SHP77 (cell line): ENCODE measurements around the gene RABL2B.
A peak's percentile ranks its signal among the peaks of the same experiment; 100 is the strongest.
"Not testable (repeated sequence)": the region's sequence is repeated elsewhere in the genome, so short reads cannot be mapped to it uniquely, and the experiment has no call there.

ENCODE experiments used
- DNase-seq, 2 experiments: peaks; one replicate each; lab custom pipeline; 2025; lab: John Stamatoyannopoulos, UW

Gene RABL2B

DNA sequence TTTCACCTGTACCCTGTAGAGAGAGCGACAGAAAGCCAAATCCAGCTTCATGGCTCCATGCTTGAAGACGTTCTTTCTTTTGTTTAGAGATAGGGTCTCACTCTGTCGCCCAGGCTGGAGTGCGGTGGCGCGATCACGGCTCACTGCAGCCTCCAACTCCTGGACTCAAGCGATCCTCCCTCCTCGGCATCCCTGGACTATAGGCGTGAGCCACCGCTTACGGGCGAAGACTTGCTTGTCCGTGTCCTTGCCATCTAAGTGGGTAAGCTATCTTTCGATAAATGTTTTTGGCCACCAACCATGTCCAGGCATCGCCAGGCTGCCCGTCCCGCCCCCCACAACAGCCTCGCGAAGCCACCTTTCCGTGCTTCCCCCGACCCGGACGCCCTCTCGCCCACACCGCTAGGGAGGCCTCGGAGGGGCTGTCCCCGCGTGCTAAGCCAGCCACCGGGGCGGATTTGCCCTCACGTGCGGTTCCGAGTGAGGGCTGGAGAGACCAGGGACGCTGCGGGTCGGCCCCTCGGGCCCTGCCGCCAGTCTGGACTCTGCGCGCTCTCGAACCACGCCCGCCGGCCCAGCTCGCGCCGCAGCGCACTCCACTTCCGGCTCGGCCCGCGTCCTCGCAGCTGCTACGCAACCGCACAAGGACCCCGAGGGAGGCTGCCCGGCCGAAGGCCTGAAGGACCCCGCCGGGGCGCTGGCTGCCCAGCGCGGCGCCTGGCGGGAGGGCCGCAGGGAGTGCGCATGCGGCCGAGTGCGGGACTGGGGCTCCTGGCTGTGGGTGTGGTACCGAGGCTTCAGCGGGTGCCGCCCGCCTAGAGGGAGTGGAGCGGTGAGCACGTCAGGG lies at the start of gene RABL2B:
TSS of gene RABL2B (minus strand) at position 604 of the 847 bp plus-strand sequence. CDS start 1,342 bp downstream, outside the sequence.
- peak; percentile 80 for DNase-seq

DNA sequence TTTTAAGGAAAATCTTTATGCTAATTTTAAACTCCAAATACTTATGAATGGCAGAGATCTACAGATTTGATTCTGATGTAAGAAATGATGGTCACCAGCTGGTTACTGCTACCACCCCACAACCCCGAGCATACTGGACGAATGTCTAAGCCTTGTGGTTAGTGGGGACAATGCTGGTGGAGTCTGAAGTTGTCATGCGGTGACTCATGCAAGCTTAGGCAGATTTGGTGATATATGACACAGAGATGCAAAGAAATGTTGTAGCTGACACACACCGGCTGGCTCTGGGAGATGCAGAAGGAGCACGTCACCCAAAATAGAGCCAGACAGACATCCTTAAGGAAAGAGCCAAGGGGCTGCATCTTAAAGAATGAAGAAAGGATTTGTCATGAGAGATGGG lies 3.5 kb upstream of the RABL2B start:
- DNase-seq, result not testable (repeated sequence)

DNA sequence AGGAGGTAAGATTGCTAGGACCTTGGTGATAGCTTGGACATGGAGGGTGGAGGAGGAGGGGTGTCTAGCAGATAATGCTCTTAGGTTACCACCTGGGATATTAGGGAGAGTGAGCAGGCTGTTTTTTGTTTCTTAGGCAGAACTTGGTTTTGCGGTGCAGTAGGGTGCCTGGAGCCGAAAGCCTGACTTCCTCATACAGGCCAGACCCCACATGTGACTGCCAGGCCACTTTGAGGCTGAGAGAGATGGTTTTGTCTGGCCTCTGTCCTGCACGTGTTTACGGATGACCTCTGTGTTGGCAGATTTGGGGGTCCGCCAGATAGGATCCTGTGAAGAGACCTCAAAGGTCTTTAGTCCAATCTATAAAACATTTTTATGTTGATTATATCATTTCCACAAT lies 1.9 kb upstream of the RABL2B start:
- DNase-seq, result not testable (repeated sequence)

DNA sequence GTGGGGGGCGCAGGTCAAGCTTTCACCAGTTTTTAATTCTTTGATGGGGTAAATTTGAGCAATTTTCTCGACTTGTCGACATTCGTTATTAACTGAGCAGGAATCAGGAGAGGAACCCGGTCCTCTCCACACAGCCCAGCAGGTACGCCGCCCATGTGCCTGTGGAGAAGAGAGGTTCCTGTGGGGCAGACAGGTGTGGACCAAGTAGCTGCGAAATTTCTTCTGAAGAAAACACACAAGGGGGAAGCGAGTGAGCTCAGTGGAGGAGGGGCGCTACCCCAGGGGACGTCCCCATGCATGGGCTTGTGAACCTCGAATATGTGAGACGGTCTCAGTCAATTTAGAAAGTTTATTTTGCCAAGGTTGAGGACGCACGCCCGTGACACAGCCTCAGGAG lies 442 bp upstream of the RABL2B start:
- not testable (repeated sequence) for DNase-seq

DNA sequence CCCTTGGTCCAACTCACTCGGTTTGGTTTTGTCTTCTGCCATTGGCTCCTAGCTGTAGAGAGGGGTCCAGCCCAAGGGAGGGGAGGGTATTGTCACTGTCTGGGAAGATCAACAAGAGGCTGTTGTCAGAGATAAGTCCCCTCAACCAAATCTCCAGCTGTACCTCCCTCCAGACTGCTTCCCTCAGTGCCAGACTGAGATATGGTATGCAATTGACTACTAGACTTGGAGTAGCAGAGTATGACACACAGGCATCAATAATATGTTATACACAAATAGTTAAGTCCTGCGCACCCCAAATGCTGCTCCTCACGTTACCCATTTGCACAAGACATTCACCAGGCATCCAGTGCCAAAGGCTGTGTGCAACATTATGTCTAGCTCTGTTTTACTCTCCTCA lies 1.2 kb downstream of the RABL2B start:
- not testable (repeated sequence) for DNase-seq

DNA sequence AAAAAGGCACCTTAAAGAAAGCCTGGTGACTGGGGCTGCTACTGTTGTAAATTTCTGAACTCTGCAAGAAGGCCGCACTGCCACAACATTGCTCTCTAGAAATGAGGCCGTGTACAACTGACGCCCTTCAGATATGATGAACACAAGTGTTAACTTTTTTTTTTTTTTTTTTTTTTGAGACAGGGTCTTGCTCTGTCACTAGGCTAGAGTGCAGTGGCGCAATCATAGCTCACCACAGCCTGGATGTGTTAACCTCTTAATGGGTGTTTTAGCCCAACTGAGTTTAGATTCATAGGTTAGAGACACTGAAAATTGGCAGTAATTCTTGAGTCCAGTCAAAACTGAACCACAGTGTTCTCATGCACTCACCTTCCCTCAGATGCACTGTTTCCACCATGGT lies 3.2 kb downstream of the RABL2B start:
- DNase-seq, result not testable (repeated sequence)

DNA sequence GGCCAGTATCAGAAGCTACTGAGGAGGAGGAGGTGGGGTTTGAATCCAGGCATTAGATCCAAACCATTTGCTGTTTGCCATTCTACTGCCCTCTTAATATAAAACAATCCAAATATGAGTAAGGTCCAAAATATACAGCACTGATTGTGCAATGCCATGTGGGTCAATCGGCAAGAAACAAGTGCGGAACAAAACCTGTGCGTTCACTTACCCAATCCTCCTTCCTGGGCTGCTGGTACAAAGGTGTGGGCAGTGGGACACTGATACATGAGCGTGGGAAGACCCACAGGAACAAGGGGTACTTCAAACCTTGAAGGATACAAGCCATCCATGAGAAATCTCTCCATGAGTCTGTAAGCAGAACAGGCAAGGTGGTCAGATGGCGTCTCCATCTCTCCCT lies 5.8 kb downstream of the RABL2B start:
- DNase-seq, result not testable (repeated sequence)

DNA sequence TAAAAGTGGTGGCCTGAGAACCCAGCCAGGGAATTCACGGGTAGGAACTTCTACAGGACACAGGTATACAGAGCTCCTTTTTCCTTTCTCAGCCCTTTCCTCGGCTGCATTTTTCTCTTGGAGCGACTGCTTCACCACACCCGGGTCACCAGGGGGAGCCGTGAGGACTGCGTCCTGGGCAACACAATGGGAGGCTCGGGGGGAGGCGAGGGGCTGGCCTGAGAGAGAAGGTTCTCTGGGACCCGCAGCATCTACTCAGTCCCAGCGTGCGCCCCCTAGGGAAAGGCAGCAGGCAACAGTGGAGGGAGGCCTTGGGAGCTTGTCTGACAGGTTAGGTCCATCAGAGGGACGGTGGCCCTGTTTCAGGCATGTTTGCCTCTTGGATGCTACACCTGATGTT lies 8.3 kb downstream of the RABL2B start:
- peak; percentile 73 to 83 for DNase-seq

DNA sequence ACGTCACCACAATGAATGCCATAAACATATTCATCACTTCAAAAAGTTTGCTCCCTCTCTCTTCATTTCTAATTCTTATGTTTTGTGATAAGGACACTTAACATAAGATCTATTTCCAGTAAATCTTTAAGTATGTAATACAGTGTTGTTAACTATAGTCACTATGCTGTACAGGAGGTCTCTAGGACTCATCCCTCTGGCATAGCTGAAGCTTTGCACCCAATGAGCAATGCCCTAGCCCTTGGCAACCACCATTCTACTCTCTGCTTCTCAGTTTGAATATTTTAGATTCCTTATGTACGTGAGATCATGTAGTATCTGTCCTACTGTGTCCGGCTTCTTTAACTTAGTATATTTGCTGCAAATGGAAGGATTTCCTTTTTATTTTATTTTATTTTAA lies 19.1 kb downstream of the RABL2B start:
- DNase-seq, result not testable (repeated sequence)

DNA sequence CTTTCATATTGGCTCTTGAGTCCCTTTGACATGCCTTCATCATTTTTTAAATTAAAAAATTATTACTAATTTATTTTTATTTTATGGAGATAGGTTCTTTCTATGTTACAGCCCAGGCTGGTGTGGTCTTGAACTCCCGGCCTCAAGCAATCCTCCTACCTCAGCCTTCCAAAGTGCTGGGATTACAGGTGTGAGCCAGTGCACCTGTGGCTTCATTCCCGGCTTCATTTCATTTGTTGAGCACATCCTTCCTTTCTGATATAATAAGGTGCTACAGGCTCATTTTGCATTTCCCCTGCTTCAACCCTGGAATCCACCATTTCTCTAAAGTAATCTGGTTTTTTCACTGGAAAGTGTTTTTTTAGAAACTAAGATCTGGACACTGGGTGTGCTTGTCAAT lies 21.6 kb downstream of the RABL2B start:
- not testable (repeated sequence) for DNase-seq

DNA sequence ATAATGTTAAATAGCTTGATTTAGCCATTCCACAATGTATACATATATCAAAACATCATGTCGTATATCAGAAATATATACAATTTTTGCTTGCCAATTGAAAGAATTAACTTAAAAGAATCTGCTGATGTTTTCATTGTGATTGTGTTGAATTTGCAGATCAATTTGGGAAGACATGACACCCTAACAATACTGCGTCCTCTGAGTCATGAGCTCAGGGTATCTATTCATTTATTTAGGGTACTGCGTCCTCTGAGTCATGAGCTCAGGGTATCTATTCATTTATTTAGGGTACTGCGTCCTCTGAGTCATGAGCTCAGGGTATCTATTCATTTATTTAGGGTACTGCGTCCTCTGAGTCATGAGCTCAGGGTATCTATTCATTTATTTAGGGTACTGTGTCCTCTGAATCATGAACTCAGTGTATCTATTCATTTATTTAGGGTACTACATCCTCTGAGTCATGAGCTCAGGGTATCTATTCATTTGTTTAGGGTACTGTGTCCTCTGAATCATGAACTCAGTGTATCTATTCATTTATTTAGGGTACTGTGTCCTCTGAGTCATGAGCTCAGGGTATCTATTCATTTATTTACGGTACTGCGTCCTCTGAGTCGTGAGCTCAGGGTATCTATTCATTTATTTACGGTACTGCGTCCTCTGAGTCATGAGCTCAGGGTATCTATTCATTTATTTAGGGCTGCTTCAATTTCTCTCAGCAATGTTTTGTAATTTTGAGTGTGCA lies 23.7 kb downstream of the RABL2B start:
- DNase-seq, result peak; percentile 37 to 56

DNA sequence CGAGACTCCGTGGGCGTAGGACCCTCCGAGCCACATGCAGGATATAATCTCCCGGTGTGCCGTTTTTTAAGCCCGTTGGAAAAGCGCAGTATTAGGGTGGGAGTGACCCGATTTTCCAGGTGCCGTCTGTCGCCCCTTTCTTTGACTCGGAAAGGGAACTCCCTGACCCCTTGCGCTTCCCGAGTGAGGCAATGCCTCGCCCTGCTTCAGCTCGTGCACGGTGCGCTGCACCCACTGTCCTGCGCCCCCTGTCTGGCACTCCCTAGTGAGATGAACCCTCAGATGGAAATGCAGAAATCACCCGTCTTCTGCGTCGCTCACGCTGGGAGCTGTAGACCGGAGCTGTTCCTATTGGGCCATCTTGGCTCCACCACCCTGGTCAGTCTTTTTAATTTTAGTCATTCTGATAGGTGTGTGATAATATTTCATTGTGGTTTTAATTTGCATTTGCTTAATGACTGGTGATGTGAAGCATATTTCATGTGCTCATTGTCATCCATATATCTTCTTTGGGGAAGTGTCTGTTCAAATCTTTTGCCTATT lies 26.4 kb downstream of the RABL2B start:
- peak in 1 of 2 experiments; percentile 24 for DNase-seq

DNA sequence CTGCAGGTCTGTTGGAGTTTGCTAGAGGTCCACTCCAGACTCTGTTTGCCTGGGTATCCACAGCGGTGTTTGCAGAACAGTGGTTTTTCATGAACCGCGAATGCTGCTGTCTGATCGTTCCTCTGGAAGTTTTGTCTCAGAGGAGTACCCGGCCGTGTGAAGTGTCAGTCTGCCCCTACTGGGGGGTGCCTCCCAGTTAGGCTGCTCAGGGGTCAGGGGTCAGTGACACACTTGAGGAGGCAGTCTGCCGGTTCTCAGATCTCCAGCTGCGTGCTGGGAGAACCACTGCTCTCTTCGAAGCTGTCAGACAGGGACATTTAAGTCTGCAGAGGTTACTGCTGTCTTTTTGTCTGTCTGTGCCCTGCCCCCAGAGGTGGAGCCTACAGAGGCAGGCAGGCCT lies 27.0 kb downstream of the RABL2B start:
- DNase-seq, result not testable (repeated sequence)

DNA sequence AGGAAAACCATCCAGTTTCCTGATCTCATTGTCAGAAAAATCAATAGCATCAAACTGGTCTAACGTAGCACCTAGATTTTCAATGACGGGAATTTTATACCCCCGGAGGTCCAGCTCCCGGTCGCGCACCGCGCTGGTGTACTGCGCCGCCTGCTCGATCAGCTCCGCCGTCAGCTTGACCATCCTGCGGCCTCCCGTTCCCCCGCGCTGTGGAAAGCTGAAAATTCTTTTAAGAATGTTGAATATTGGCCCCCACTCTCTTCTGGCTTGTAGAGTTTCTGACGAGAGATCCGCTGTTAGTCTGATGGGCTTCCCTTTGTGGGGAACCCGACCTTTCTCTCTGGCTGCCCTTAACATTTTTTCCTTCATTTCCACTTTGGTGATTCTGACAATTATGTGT lies 28.2 kb downstream of the RABL2B start:
- not testable (repeated sequence) for DNase-seq

DNA sequence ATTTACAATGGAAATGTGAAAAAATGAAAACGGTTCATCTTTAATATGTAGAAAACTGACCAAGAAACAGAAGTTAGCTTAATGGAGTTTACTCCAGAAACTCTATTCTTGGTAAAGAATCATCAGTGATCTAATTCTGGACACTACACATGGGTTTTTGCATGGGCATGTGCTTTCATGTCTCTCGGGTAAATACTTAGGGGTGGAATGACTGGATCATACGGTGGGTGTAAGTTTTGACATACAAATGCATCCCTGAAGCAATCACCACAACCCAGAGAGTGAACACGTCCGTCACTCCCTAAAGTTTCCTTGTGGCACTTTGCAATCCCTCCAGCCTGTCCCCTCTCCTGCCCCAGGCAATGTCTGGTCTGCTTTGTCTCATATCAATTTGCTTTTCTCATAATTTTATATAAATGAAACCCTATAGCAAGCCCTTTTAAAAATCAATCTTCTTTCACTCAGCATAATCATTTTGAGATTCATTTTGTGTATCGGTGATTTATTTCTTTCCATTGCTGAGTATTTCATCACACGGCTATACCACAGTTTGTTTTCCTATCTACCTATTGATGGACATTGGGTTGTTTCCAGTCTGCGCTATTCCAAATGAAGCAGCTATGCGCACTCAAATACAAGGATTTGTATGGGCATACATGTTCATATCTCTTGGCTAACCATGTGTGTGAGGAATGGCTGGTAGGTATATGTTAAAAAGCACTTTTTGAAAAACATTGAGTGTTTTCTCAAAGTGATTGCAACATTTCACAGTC lies 33.9 kb downstream of the RABL2B start:
- not testable (repeated sequence) for DNase-seq

DNA sequence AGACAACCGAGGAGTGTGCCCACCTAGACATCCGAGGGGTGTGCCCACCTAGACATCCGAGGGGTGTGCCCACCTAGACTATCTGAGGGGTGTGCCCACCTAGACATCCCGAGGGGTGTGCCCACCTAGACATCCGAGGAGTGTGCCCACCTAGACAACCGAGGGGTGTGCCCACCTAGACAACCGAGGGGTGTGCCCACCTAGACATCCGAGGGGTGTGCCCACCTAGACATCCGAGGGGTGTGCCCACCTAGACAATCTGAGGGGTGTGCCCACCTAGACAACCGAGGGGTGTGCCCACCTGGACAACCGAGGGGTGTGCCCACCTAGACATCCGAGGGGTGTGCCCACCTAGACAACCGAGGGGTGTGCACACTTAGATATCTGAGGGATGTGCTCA lies 34.8 kb downstream of the RABL2B start:
- not testable (repeated sequence) for DNase-seq

DNA sequence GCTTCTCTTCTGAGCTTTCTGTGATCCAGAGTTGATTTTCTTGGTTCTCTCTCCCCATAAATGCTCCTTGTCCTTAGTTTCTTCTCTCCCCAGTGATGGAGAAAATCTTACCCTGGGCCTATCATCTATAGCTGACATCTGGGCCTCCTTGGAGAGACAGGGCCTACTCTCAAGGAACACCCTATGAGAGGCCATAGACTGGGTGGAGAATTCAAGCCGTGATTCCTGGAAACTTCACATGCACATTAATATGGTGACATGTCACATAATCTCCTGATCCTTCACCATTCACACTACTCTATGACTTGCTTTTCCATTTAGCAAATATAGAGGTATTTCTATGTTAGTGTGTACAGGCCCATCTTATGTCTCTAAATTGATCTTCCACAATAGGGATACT lies 35.9 kb downstream of the RABL2B start:
- not testable (repeated sequence) for DNase-seq

DNA sequence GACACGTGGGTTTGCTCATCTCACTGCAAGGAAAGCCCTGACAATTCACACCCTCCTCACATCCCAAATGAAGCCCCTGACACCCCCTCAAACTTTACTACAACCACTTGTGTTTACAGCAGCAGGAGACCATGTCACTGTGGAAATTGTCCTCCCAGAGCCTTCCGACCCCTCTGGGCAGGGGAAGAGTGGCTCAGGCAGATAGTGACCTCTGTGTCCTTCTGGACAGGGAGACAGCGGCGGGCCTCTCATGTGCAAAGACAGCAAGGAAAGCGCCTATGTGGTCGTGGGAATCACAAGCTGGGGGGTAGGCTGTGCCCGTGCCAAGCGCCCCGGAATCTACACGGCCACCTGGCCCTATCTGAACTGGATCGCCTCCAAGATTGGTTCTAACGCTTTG lies 39.0 kb downstream of the RABL2B start:
- DNase-seq, result not testable (repeated sequence)

DNA sequence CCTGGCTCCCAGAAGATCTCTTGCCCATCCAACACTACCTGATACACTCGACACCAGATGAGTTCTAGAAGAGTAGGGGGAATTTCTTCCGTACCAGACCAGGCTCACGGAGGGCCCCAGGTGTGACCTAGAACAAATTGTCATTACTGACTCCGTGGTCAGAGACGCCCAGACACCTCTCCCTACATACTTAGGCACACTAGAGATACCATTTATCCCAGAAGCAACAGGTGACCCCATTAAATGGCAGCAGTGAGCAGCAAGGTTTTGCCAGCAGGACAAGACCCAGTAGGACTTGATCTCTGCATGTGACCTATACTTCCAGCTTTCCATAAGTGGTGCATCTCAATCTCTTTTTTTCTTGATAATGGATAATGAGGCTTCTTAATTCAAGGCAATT lies 42.7 kb downstream of the RABL2B start:
- not testable (repeated sequence) for DNase-seq

DNA sequence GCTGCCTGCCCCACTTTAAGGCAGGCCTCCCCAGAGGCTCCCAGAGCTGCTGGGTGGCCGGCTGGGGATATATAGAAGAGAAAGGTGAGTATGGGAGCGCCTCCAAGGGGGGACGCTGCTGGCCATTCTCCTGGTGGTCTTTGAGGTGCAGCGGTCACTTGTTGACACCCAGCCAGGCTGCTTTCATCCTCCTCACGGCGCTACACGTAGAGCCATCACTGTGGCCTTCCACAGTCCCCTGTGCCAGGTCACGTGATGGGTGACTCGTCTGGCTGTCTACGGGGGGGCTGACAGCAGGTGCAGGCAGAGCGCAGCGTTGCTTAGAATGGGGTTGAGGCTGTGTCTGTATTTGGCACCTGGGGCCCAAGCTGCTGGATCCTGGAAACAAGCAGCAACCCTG lies 43.5 kb downstream of the RABL2B start:
- DNase-seq, result peak; percentile 72 to 89

DNA sequence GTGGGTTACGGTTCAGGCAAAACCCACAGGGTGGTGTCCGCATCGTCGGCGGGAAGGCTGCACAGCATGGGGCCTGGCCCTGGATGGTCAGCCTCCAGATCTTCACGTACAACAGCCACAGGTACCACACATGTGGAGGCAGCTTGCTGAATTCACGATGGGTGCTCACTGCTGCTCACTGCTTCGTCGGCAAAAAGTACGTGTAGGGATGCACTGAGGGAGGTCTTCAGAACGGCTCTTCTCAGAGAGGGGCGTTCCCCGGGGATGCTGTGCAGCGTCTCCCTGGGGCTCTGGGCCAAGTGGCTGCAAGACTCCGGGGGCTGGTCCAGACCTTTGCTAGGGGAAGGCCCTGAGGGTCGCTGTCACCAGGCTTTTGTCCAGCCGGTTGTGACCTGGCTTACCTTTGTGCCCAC lies 44.2 kb downstream of the RABL2B start:
- DNase-seq, result no peak

DNA sequence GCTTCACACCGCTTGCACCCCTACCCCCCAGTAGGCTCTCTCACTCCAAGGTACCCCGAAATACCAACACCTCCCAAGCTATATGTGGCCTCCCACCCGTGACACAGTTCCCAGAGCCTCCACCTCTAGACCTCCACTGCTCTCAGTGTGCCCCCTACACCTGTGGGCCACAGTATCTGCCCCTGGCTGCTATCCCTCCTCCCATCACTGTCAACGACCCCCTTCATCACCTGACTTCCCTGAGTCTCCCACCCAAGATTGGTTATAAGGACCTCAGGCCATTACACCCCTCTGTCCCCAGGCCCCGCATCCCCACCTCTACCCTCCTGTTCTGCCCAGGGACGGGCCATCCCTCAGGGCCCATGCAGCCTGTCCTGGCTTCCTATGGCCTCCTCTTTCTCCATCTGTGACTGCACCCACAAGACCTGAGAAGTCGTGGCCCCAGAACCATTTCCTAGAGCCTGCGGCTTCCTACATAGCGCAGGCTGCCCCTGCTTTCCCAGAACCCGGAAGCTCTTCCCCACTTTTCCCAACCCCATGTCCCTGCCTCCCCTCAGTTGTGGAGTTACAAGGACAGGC lies 44.7 kb downstream of the RABL2B start:
- DNase-seq, result no peak
